Nephron progenitor cell (in vitro differentiated cells): ENCODE results near the gene MKRN2.

Source experiments
- DNase-seq: peaks from one replicate; pipeline ENCODE4 v3.0.0; 2021
- H3K27ac Mint-ChIP-seq: 2 replicates; pipeline ENCODE4 v1.8.0; 2021; ENCODE audit warnings: mild to moderate bottlenecking, moderate library complexity, mixed read lengths
- H3K27me3 Mint-ChIP-seq: 2 replicates; pipeline ENCODE4 v1.8.0; 2021; ENCODE audit warnings: mild to moderate bottlenecking, low read depth, mixed read lengths; ENCODE audit not compliant: poor library complexity
- H3K36me3 Mint-ChIP-seq: 2 replicates; pipeline ENCODE4 v1.8.0; 2021; ENCODE audit warnings: low read depth, mixed read lengths
- H3K4me1 Mint-ChIP-seq: 2 replicates; pipeline ENCODE4 v1.8.0; 2021; ENCODE audit warnings: mixed read lengths
- H3K4me3 Mint-ChIP-seq: 2 replicates; pipeline ENCODE4 v1.8.0; 2021; ENCODE audit warnings: mild to moderate bottlenecking, moderate library complexity, mixed read lengths
- H3K9me3 Mint-ChIP-seq: 2 replicates; pipeline ENCODE4 v1.8.0; 2021; ENCODE audit warnings: mild to moderate bottlenecking, moderate library complexity, mixed read lengths
- TF ChIP-seq, protein P1 (sequence below): fragments of 200-600 bp; sonication (generic); IDR thresholded peaks from 2 replicates; pipeline ENCODE4 v1.5.0; 2021; ENCODE audit warnings: antibody characterized with exemption

Gene MKRN2

DNA sequence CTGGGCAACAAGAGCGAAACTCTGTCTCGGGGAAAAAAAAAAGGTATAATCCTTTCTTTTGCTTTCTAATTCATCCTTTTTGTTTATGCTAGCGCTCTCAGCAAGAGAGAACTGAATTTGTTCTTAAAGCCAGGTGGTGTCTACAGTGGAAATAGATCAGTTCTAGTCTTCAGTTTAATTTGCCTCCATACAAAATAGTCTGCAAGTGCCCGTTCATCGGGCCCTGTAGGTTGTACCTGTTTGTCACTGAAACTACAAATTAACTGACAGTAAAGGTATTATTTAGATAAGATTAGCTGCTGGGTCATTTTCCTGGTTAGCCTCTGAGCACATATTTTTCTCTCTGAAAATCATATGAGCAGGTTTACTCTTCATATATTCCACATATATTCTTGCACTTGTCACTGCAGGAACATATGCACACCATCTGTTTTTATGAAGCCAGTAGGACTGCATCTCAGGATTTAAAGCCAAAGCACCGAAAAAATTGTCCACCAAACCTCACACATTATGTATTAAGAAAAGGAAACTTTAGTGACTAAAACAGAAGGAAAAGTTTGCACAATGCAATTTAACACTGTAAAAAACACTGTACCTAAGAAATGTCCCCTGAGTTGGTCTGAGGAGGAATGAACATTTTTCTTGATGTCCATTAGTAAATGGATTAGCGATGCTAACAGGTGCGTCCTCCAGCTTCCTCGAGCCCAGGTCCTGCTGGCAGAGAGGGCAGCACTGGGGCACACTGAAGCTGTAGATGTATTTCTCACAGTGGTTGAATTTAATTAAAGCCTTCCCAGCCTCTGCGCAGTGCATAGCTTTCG, 12.0 kb upstream of the MKRN2 start:
- DNase-seq = no peak
- TF ChIP-seq, protein P1, sequence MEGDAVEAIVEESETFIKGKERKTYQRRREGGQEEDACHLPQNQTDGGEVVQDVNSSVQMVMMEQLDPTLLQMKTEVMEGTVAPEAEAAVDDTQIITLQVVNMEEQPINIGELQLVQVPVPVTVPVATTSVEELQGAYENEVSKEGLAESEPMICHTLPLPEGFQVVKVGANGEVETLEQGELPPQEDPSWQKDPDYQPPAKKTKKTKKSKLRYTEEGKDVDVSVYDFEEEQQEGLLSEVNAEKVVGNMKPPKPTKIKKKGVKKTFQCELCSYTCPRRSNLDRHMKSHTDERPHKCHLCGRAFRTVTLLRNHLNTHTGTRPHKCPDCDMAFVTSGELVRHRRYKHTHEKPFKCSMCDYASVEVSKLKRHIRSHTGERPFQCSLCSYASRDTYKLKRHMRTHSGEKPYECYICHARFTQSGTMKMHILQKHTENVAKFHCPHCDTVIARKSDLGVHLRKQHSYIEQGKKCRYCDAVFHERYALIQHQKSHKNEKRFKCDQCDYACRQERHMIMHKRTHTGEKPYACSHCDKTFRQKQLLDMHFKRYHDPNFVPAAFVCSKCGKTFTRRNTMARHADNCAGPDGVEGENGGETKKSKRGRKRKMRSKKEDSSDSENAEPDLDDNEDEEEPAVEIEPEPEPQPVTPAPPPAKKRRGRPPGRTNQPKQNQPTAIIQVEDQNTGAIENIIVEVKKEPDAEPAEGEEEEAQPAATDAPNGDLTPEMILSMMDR = no peak
- Mint-ChIP-seq H3K4me1 (peaks cover 8% of the 10 kb centered on the region), H3K27me3 (peaks cover 12% of the 10 kb centered on the region), H3K4me3 (no peak overlapping the region), H3K9me3 (no peaks in the 10 kb centered on the region), H3K36me3 (peaks cover 4% of the 10 kb centered on the region), H3K27ac (no peak overlapping the region)

DNA sequence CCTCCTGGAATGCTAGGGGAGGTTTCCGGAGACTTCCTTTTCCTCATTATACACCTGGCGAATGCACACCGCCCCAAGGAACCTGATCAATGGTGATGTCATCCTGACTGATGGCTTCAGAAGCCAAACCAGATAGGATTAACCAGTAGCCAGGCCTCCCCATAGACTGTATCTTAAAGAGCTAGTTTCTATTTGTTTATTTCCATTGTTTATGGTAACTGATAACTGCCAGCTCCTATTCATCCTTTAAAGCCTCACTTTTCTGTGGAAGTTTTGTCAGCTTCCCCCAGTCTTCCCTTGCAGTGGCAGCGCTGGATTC, 11.5 kb upstream of the MKRN2 start, which contains the start of gene MKRN2OS:
MKRN2OS (minus strand) TSS at position 27 of the 319 bp plus-strand sequence. CDS start 35 bp downstream, outside the sequence.
- no peak for DNase-seq
- peak within 1 kb of the TSS; percentile 57 for H3K27ac Mint-ChIP-seq
- TF ChIP-seq, protein P1 = no peak
- peaks cover 8% of the 10 kb centered on the region for H3K4me1 Mint-ChIP-seq
- H3K9me3 Mint-ChIP-seq = no peaks in the 10 kb centered on the region
- H3K27me3 Mint-ChIP-seq = peaks cover 17% of the 10 kb centered on the region
- no peak within 1 kb of the TSS for H3K4me3 Mint-ChIP-seq
- H3K36me3 Mint-ChIP-seq = no peaks in the 10 kb centered on the region

DNA sequence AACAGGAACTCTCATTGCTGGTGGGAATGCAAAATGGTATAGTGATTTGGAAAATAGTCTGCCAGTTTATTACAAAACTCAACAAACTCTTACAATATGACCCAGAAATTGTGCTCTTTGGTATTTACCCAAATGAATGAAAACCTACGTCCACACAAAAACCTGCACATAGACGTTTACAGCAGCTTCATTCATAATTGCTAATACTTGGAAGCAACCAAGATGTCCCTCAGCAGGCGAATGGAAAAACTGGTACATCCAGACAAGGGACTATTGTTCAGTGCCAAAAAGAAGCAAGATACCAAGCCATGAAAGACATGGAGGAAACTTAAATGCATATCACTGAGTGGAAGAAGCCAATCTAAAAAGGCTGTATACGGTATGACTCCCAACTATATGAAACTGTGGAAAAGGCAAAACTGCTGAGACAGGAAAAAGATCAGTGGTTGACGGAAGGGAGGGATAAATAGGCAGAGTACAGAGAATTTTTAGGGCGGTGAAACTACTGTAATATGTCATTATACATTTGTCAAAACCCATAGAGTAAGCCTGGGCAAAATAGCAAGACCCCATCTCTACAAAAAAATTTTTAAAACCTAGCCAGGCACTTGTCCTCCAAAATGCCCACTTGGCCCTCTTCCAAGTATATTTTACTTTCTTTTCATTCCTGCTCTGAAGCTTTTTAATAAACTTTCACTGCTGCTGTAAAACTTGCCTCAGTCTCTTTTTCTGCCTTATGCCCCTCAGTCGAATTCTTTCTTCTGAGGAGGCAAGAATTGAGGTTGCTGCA, 6.7 kb upstream of the MKRN2 start:
- no peak overlapping the region for H3K4me3 Mint-ChIP-seq
- H3K4me1 Mint-ChIP-seq = peaks cover 8% of the 10 kb centered on the region
- H3K9me3 Mint-ChIP-seq = no peaks in the 10 kb centered on the region
- H3K36me3 Mint-ChIP-seq = no peaks in the 10 kb centered on the region
- peaks cover 55% of the 10 kb centered on the region for H3K27me3 Mint-ChIP-seq
- TF ChIP-seq, protein P1 = no peak
- DNase-seq = no peak
- no peak overlapping the region for H3K27ac Mint-ChIP-seq

DNA sequence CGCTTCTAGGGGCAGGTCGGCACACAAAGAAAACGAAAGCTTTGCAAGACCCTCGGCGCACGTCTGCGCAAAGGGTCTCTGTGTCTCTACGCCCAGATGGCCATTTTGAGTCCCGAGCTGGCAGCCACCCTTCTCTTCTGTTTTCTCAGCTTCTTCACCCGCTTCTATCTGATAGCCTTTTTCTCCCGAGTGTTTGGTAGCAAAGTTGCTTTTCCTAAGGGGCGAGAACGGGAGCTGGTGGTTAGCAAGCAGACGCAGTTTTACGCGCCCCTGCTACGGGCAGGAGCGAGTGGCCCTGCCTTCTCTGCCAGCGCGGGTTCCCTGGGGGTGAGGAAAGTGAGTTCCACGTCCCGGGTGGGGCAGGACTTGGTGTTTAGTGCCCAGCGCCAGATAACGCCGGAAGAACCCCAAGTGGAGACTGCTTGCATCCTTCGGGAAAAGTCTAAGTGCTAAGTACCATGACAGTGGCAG, 2.9 kb upstream of the MKRN2 start:
- DNase-seq = no peak
- Mint-ChIP-seq H3K27ac (no peak overlapping the region), H3K9me3 (no peaks in the 10 kb centered on the region), H3K36me3 (no peaks in the 10 kb centered on the region), H3K4me3 (peak overlapping the region; percentile 61), H3K4me1 (peaks cover 26% of the 10 kb centered on the region), H3K27me3 (peaks cover 56% of the 10 kb centered on the region)
- TF ChIP-seq, protein P1 = no peak

DNA sequence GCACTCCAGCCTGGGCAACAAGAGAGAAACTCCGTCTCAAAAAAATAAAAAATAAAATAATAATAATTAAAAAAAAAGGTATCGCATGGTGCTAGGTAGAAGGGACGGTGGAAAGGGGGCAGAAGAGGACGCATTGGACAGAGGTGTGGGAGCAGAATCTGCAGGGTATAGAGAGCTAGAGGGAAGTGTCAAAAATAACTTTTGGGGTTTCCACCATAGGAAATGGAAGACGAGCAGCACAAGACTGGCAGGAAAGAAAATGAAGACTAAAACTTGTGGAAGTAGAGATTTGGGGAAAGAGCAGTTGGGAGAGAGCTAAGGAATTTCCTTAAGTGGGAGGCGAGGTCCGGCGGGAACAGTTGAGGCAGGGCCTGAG, 585 bp upstream of the MKRN2 start:
- Mint-ChIP-seq H3K36me3 (no peaks in the 10 kb centered on the region), H3K4me1 (peaks cover 46% of the 10 kb centered on the region), H3K9me3 (no peaks in the 10 kb centered on the region), H3K27me3 (peaks cover 36% of the 10 kb centered on the region), H3K27ac (peak overlapping the region; percentile 77), H3K4me3 (peak overlapping the region; percentile 88)
- DNase-seq = no peak
- TF ChIP-seq, protein P1 = no peak
